GM19239 (cell line): Measurements from ENCODE around the gene EFTUD2.
"Not testable (repeated sequence)": the region's sequence is repeated elsewhere in the genome, so short reads cannot be mapped to it uniquely, and the experiment has no call there.

Experiments
- DNase-seq: peaks from one replicate; pipeline ENCODE4 v3.0.0; 2011; ENCODE audit warnings: low spot score; ENCODE audit not compliant: insufficient read length
- FAIRE-seq: peaks from 2 replicates; lab custom pipeline; 2011; peaks lifted over from hg19 to GRCh38; lab: Jason Lieb, UNC

Gene EFTUD2

DNA sequence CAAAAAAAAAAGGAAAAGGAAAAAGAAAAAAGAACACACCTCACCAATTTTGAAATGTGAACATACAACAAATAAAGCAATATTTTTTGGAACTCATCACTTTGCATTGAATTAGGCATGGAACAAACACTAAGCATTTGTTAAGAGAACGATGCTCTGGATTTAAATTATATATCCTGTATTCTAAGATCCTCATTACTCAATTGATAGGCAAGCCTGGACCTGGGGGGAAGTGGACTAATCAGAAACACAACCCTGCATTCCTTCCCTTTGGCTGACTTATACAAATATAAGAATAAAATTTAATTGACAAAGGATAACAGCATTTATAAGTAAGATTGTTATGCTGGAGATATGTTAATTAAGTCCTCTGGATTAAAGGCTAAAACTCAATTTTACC, 71.4 kb downstream of the EFTUD2 start:
- DNase-seq: no peak
- FAIRE-seq: no peak

GRCh38 chr17:44826123-44826790, 73.0 kb downstream of the EFTUD2 start:
- no peak for DNase-seq
- FAIRE-seq: no peak

GRCh38 chr17:44825236-44825635, 74.0 kb downstream of the EFTUD2 start:
- DNase-seq, FAIRE-seq: not testable (repeated sequence)

GRCh38 chr17:44820631-44821212, 78.5 kb downstream of the EFTUD2 start:
- no peak for DNase-seq
- FAIRE-seq: no peak

GRCh38 chr17:44818508-44818907, 80.7 kb downstream of the EFTUD2 start:
- not testable (repeated sequence) for DNase-seq, FAIRE-seq

- DNase-seq: no peak
- FAIRE-seq: no peak
Measured at GRCh38 chr17:44812263-44812662, 87.0 kb downstream of the EFTUD2 start.

DNA sequence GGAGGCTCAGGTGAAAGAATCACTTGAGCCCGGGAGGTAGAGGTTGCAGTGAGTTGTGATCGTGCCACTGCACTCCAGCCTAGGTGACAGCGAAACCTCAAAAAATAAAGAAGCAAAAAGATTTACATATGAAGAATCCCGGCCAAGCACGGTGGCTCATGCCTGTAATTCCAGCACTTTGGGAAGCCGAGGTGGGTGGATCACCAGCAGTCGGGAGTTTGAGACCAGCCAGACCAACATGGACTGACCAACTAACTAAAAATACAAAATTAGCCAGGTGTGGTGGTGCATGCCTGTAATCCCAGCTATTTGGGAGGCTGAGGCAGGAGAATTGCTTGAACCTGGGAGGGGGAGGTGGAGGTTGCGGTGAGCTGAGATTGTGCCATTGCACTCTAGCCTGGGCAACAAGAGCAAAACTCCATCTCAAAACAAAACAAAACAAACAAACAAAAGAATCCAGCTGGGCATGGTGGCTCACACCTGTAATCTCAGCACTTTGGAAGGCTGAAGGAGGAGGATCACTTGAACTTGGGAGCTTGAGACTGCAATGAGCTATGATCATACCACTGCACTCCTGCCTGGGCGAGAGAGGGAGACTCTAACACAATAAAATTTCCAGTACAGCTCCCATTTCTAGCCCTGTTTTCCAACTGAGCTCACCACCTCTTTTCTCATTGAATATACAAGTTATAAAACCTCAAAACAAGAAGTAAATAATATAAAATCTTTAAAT, 90.4 kb downstream of the EFTUD2 start:
- not testable (repeated sequence) for FAIRE-seq

GRCh38 chr17:44808156-44808555, 91.1 kb downstream of the EFTUD2 start:
- DNase-seq (no peak), FAIRE-seq (no peak)

More for the DNA sequence above, 90.4 kb downstream of the EFTUD2 start:
- not testable (repeated sequence) for DNase-seq

GRCh38 chr17:44807817-44808155, 91.5 kb downstream of the EFTUD2 start:
- FAIRE-seq: no peak
- DNase-seq: no peak

- DNase-seq (no peak), FAIRE-seq (no peak)
Measured at GRCh38 chr17:44807093-44807816, 92.0 kb downstream of the EFTUD2 start.

- FAIRE-seq (no peak), DNase-seq (no peak)
Measured at GRCh38 chr17:44804302-44805089, 94.7 kb downstream of the EFTUD2 start.

DNA sequence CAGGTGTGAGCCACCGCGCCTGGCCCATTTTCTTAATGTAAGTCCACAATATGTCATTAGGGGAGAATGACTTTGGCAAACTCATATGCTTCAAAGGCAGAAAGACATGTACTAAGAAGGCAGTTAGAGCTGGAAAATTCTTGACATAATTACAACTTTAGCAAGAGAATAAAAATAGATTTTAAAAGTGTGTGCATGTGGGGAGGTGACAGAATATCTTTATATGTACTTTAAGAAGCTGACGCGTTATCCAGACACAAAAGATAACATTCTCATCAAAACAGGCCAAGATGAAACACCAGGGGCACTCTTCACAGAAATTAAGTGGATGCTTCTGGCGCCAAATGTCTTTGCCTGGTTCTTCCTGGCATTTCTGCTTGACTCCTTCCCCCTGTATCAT, 97.4 kb downstream of the EFTUD2 start:
- no peak for FAIRE-seq
- no peak for DNase-seq
